ENCODE measurements around the gene L1CAM. TPM values are rescaled to one million over a fixed set of nuclear protein-coding genes. Genes with fewer than 3 reads are reported as not detected.

Gene L1CAM
- total and polyA plus RNA-seq, 9 of the 15 experiments (the other 6 are each of a cell fraction or from before 2014, with no cell fraction given): 0.09 to 0.86 (median 0.26) TPM; not detected in 3

- TF ChIP-seq CHCHD3 (CRISPR knock-in tag; IDR thresholded peaks at IDR 0.05): no peak
- no peak for TF ChIP-seq MECOM (CRISPR knock-in tag; IDR thresholded peaks at IDR 0.05)
- no peak for TF ChIP-seq NR3C1 (CRISPR knock-in tag; IDR thresholded peaks at IDR 0.05)
- TF ChIP-seq ZNF24 (IDR thresholded peaks at IDR 0.05): no peak
- TF ChIP-seq BCL6 (CRISPR knock-in tag; IDR thresholded peaks at IDR 0.05): no peak
- TF ChIP-seq STAT6 (CRISPR knock-in tag; IDR thresholded peaks at IDR 0.05): no peak
- TF ChIP-seq NR1H2 (CRISPR knock-in tag; IDR thresholded peaks at IDR 0.05): no peak
- TF ChIP-seq CCAR2 (IDR thresholded peaks at IDR 0.05; ENCODE audit: low read depth, low read length): no peak
- TF ChIP-seq FIP1L1 (IDR thresholded peaks at IDR 0.05; ENCODE audit: low read depth, low read length, poor library complexity, severe bottlenecking): no peak
- no peak for TF ChIP-seq CEBPG (CRISPR knock-in tag; IDR thresholded peaks at IDR 0.05)
- no peak for TF ChIP-seq CEBPG (tag; conservative IDR thresholded peaks at IDR 0.05 in 1 of 2, IDR thresholded peaks at IDR 0.05 in 1 of 2)
- no peak for TF ChIP-seq XRCC4 (IDR thresholded peaks at IDR 0.05; ENCODE audit: extremely low read depth, insufficient read depth, insufficient read length)
Observed at GRCh38 chrX:153882086-153882498, 3.9 kb downstream of the L1CAM start (continued).

Measured in K562 (cell line).